SK-N-SH (cell line): Measurements from ENCODE around the gene PIKFYVE. TPM values are rescaled to one million over a fixed set of nuclear protein-coding genes. Genes with fewer than 3 reads are reported as not detected.

Experiments used
- CTCF ChIA-PET: fragments of 300-600, 350-600 bp; formaldehyde crosslinking; extraction: SDS; loops from one replicate; lab custom pipeline; 2021; lab: Yijun Ruan, JAX
- POLR2A ChIA-PET: fragments of 350-600 bp; sonication (Branson Sonifier 250); formaldehyde crosslinking; extraction: SDS; loops from one replicate; lab custom pipeline; 2020; ENCODE audit warnings: antibody characterized with exemption, inconsistent platforms; lab: Yijun Ruan, JAX
- DNase-seq: peaks from one replicate; pipeline ENCODE4 v3.0.0; 2012
- H2AFZ ChIP-seq: fragments of 200-600 bp; sonication (generic); 2 replicates; pipeline ENCODE4 v1.8.1; 2016; ENCODE audit warnings: antibody characterized with exemption, mild to moderate bottlenecking, low read depth
- H3F3A ChIP-seq: fragments of 200-600 bp; sonication (generic); replicated peaks from 2 replicates; pipeline ENCODE3; 2016; ENCODE audit warnings: antibody characterized with exemption, mild to moderate bottlenecking; ENCODE audit not compliant: insufficient read depth
- H3K27ac ChIP-seq, 2 experiments: fragments of 200-500 bp in 1 of 2; fragments of 200-600 bp in 1 of 2; sonication (Bioruptor generic) in 1 of 2; sonication (generic), shearing (Covaris generic) in 1 of 2; 2 replicates each; pipeline versions ENCODE4 v1.5.1 to v1.6.1; 2014 to 2016; ENCODE audit warnings: low read depth in 2 of 2, inconsistent platforms in 1 of 2, low read length in 1 of 2, mild to moderate bottlenecking in 1 of 2, mixed read lengths in 1 of 2
- H3K27me3 ChIP-seq: fragments of 200-600 bp; sonication (generic), shearing (Covaris generic); 2 replicates; pipeline ENCODE4 v1.6.1; 2016; ENCODE audit warnings: mixed run types; ENCODE audit not compliant: insufficient read depth
- H3K36me3 ChIP-seq, 2 experiments: fragments of 200-500 bp in 1 of 2; fragments of 200-600 bp in 1 of 2; sonication (Bioruptor generic) in 1 of 2; sonication (generic) in 1 of 2; replicated peaks in 1 of 2; 2 replicates each; pipeline versions ENCODE3 to v1.5.1; 2014 to 2016; ENCODE audit warnings: low read length in 1 of 2, mild to moderate bottlenecking in 1 of 2; ENCODE audit not compliant: insufficient read depth in 2 of 2, control insufficient read depth in 1 of 2
- H3K4me1 ChIP-seq, 2 experiments: fragments of 200-500 bp in 1 of 2; fragments of 200-600 bp in 1 of 2; sonication (Bioruptor generic) in 1 of 2; sonication (generic), shearing (Covaris generic) in 1 of 2; 2 replicates each; pipeline versions ENCODE4 v1.5.1 to v1.6.1; 2014 to 2016; ENCODE audit warnings: low read depth in 1 of 2, low read length in 1 of 2, mixed run types in 1 of 2; ENCODE audit not compliant: insufficient read depth in 2 of 2, control insufficient read depth in 1 of 2
- H3K4me2 ChIP-seq: fragments of 200-600 bp; sonication (generic), shearing (Covaris generic); 2 replicates; pipeline ENCODE4 v1.6.1; 2017; ENCODE audit warnings: mixed run types
- H3K4me3 ChIP-seq, 2 experiments: fragments of 200-500 bp in 1 of 2; fragments of 200-600 bp in 1 of 2; sonication (Bioruptor generic) in 1 of 2; sonication (generic), shearing (Covaris generic) in 1 of 2; 2 replicates each; pipeline versions ENCODE4 v1.5.1 to v1.8.1; 2014 to 2016; ENCODE audit warnings: low read depth in 2 of 2, inconsistent platforms in 1 of 2, low read length in 1 of 2, mild to moderate bottlenecking in 1 of 2, mixed read lengths in 1 of 2, moderate library complexity in 1 of 2
- H3K79me2 ChIP-seq: fragments of 200-600 bp; sonication (generic); 2 replicates; pipeline ENCODE4 v1.8.1; 2017; ENCODE audit warnings: mild to moderate bottlenecking; ENCODE audit not compliant: insufficient read depth
- H3K9ac ChIP-seq: fragments of 200-600 bp; sonication (generic); 2 replicates; pipeline ENCODE4 v1.6.1; 2017; ENCODE audit warnings: mixed run types
- H3K9me2 ChIP-seq: fragments of 200-600 bp; sonication (generic); 2 replicates; pipeline ENCODE4 v1.6.1; 2017; ENCODE audit warnings: mixed run types
- H3K9me3 ChIP-seq: fragments of 200-600 bp; sonication (generic); 2 replicates; pipeline ENCODE4 v1.6.1; 2017; ENCODE audit warnings: mixed run types, mild to moderate bottlenecking, moderate library complexity
- H4K20me1 ChIP-seq: fragments of 200-600 bp; sonication (generic); 2 replicates; pipeline ENCODE4 v1.6.1; 2017; ENCODE audit warnings: mild to moderate bottlenecking, mixed run types; ENCODE audit not compliant: insufficient read depth
- CHD2 ChIP-seq: fragments of 150-350 bp; IDR thresholded peaks from 2 replicates; pipeline ENCODE4 v1.6.1; 2018; ENCODE audit warnings: low read length; ENCODE audit not compliant: partially characterized antibody
- CTCF ChIP-seq: fragments of 200-600 bp; sonication (generic); IDR thresholded peaks from 2 replicates; pipeline ENCODE4 v1.6.1; 2017; ENCODE audit warnings: antibody characterized with exemption, mild to moderate bottlenecking, moderate library complexity
- GABPA ChIP-seq: IDR thresholded peaks from 2 replicates; pipeline ENCODE4 v1.4.0; 2012; ENCODE audit warnings: low read depth, mild to moderate bottlenecking
- MEF2A ChIP-seq: IDR thresholded peaks from 2 replicates; pipeline ENCODE4 v1.4.0; 2012; ENCODE audit warnings: low read depth, borderline replicate concordance
- POLR2AphosphoS5 ChIP-seq: IDR thresholded peaks from 2 replicates; pipeline ENCODE4 v1.6.1; 2012; ENCODE audit warnings: low read depth, low read length
- RAD21 ChIP-seq: IDR thresholded peaks from 2 replicates; pipeline ENCODE4 v1.6.1; 2012; ENCODE audit warnings: mild to moderate bottlenecking, low read length
- RCOR1 ChIP-seq: fragments of 150-350 bp; IDR thresholded peaks from 2 replicates; pipeline ENCODE4 v1.6.1; 2017; ENCODE audit warnings: antibody characterized with exemption, low read length
- RFX5 ChIP-seq: IDR thresholded peaks from 2 replicates; pipeline ENCODE4 v1.6.1; 2012; ENCODE audit warnings: mild to moderate bottlenecking, improper control_type of control experiment, low read length
- TCF12 ChIP-seq: IDR thresholded peaks from 2 replicates; pipeline ENCODE4 v1.4.0; 2012
- YY1 ChIP-seq: IDR thresholded peaks from 2 replicates; pipeline ENCODE4 v1.4.0; 2012; ENCODE audit warnings: low read depth, mild to moderate bottlenecking
- WGBS: methylation state at CpG from one replicate; pipeline ENCODE4 v1.1.6; 2017; ENCODE audit warnings: low lambda C conversion rate; 5-methylcytosine and 5-hydroxymethylcytosine counted together
- polyA plus RNA-seq, 3 experiments: library from polyadenylated mRNA; depleted of rRNA; stranded (reverse); fragments of >200 nt; gene quantifications; 2 replicates each; pipeline ENCODE4 v1.2.3, GENCODE V29; 2012

PIKFYVE gene
- polyA plus RNA-seq, 1 of the 3 experiments (the other 2 are of a cell fraction) = 7.0 TPM

DNA sequence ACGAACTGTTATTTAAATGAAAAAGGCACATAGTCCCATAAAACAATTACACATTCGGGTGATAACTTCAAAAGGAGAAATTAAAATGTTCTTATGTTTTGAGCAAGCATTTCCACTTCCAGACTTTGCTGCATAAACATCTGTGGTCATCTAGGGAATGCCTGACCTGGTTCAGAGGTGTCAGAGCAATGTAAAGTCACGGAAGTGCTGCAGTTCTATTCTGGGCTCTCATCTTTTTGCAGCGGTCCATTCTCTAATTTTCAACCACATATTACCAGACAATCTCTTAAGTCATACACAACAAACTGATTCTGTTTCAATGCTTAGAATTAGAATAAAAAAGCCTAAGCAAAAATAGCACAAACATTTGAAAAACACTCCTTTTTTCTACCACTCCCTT lies 118.6 kb downstream of the PIKFYVE start:
- DNase-seq = no peak
- Histone ChIP-seq H3K79me2 (no peaks in the 10 kb centered on the region), H3K4me2 (no peak overlapping the region), H3K9ac (no peak overlapping the region), H3F3A (no peaks in the 10 kb centered on the region), H3K27me3 (no peaks in the 10 kb centered on the region), H3K27ac (no peak overlapping the region), H3K9me3 (no peaks in the 10 kb centered on the region), H3K4me1 (peaks cover 0 to 4% of the 10 kb centered on the region in 2 experiments; a peak in 1 of 4 replicates), H3K9me2 (no peaks in the 10 kb centered on the region), H4K20me1 (no peaks in the 10 kb centered on the region), H3K4me3 (no peak overlapping the region), H2AFZ (no peak overlapping the region), H3K36me3 (no peaks in the 10 kb centered on the region)
- 74% methylated on average over 4 of the region's 4 CpGs for WGBS
- CTCF ChIA-PET = no interaction called here
- POLR2A ChIA-PET = no interaction called here
- TF ChIP-seq POLR2AphosphoS5 = no peak
- no peak for TF ChIP-seq RFX5
- no peak for TF ChIP-seq CHD2
- TF ChIP-seq MEF2A = no peak
- no peak for TF ChIP-seq RCOR1
- TF ChIP-seq CTCF = no peak

- Histone ChIP-seq H3K4me3 (no peak overlapping the region), H3K9me2 (no peaks in the 10 kb centered on the region), H3K4me2 (no peak overlapping the region), H3K27ac (no peak overlapping the region), H3K79me2 (no peaks in the 10 kb centered on the region), H2AFZ (no peak overlapping the region), H3K9me3 (no peaks in the 10 kb centered on the region), H4K20me1 (no peaks in the 10 kb centered on the region), H3K36me3 (no peaks in the 10 kb centered on the region), H3F3A (no peaks in the 10 kb centered on the region), H3K27me3 (no peaks in the 10 kb centered on the region), H3K4me1 (peaks cover 0 to 4% of the 10 kb centered on the region in 2 experiments; a peak in 1 of 4 replicates), H3K9ac (no peak overlapping the region)
- WGBS = 18% methylated on average over 2 of the region's 2 CpGs
- POLR2A ChIA-PET = no interaction called here
- TF ChIP-seq RAD21 = no peak
- TF ChIP-seq CTCF = no peak
- no peak for TF ChIP-seq TCF12
- TF ChIP-seq YY1 = no peak
- no peak for TF ChIP-seq GABPA
- DNase-seq = no peak
- CTCF ChIA-PET = interaction anchor here (0.7 to 1.6 kb wide), 2 partner anchors 13 to 52 kb away, joined by 3 to 6 read pairs; no protein-coding TSS in a partner anchor
Measured at GRCh38 chr2:208386541-208386940, 120.5 kb downstream of the PIKFYVE start.
